Erythroblast (primary cell): Measurements from ENCODE around the gene CCDC201.
"Not testable (repeated sequence)": the region's sequence is repeated elsewhere in the genome, so short reads cannot be mapped to it uniquely, and the experiment has no call there.

Experiments
- GATA1 ChIP-seq: IDR thresholded peaks from 2 replicates; pipeline ENCODE4 v1.6.1; 2011; ENCODE audit warnings: low read depth, mild to moderate bottlenecking, control low read depth, low read length, moderate library complexity
- POLR2A ChIP-seq: IDR thresholded peaks from 2 replicates; pipeline ENCODE4 v1.6.1; 2011; ENCODE audit warnings: mild to moderate bottlenecking, low read length

GRCh38 chr7:45832433-45833177 is 40.3 kb downstream of the CCDC201 start:
- not testable (repeated sequence) for TF ChIP-seq POLR2A, GATA1
